GM21576 (cell line): Measurements from ENCODE around the gene ZFAND5.
A peak's percentile ranks its signal among the peaks of the same experiment; 100 is the strongest.

Experiments used
- ATAC-seq: cut with Tn5 transposase; IDR thresholded peaks from one replicate; pipeline ENCODE4 v1.9.1; 2021; ENCODE audit warnings: mild to moderate bottlenecking, moderate library complexity; ENCODE audit not compliant: unreplicated experiment

ZFAND5 gene, protein sequence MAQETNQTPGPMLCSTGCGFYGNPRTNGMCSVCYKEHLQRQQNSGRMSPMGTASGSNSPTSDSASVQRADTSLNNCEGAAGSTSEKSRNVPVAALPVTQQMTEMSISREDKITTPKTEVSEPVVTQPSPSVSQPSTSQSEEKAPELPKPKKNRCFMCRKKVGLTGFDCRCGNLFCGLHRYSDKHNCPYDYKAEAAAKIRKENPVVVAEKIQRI

DNA sequence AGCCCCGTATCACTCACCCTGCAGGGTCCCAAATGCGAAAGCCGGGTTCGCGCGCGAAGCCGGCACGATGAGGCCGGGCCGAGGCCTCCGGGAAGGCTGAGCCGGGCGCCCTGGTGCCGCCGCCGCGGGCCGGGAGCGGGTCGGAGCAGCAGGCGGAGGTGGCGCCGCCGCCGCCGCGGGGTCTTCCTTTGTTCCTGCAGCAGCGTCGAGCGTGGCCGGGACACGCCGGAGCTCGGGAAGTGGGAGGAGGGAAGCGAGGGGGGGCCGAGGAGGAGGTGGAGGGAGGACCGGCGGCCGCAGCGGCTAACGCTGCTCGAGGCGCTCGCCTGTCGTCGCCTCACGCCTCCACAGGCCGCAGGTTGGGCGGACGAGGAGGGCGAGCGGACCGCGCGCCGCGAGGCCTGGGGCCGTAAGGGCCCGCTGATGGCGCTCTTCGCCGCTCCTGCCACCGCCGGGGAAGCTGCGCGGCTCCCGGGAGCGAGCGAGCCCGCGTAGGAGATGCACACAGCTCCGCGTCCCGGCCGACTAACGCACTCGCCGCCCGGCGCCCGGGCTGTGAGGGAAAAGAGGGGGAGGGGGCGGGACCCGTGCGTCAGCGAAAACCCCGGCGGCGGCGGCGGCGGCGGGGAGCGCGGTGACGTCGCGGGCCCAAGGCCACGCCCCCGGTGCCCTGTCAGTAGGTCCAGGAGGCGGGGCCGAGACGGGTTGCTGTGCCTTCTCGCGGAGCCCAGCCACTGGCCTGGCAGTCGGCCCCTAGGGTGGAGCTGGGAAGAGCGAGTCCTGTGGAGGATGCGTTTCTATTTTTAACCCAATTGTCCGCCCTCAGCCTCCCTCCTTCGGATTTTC, at the start of gene ZFAND5:
Gene ZFAND5, minus strand, starts transcription at position 530 of the 846 bp plus-strand sequence. CDS start 4,430 bp downstream, outside the sequence.
- ATAC-seq, result peak; percentile 80

DNA sequence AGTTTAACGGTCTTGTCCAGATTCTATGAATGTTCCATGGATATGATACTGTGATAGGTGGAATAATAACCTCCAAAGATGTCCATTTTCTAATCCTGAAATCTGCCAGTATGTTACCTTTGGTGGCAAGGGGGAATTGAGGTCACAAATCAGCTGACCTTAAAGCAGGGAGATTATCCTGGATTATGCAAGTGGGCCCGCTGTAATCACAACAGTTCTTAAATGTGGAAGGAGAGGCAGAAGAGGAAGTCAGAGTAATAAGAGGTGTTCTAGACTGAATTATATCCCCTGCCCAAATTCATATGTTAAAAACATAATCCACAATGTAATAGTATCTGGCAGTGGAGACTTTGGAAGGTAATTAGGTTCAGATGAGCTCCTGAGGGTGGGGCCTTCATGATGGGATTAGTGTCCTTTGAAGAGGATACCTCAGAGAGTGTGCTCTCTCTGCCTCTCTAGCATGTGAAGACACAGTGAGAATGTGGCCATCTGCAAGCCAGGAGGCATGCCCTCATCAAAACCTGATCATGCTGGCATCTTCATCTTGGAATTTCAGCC, 47.6 kb upstream of the ZFAND5 start:
- ATAC-seq, result no peak

DNA sequence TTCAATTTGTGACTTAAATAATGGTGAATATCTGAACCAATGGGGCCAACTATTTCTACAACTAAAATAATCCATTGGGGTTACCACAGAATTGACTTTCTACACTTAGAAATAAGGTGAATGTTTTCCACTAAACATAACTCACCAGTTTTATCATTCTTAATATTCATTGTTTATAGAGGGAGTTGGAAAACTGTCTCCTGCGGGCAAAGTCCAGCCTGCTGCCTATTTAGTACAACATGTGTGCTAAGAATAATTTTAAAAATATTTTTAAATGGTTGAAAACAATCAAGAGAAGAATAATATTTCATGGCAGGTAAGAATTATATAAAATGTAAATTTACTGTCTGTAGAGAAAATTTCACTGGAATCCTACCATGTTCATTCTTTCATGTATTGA, 45.2 kb upstream of the ZFAND5 start:
- ATAC-seq, result no peak

DNA sequence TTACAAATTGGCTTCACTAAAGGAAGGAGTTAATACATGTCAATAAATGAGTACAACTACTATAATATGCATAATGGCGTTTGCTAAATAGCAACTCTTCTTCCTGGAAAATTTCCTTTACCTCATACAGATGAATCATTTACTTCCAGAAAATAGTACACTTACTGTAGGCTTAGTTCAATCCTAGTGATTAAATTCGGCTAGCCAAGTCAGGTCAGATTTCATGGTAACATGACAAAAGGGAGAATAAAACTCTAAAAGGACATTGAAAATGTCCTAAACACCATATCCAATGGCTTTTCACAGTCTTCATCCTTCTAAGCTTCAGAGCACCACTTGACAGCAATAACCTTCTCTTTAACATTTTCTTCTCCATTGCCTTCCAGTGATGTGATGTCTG, 42.1 kb upstream of the ZFAND5 start:
- ATAC-seq, result no peak

DNA sequence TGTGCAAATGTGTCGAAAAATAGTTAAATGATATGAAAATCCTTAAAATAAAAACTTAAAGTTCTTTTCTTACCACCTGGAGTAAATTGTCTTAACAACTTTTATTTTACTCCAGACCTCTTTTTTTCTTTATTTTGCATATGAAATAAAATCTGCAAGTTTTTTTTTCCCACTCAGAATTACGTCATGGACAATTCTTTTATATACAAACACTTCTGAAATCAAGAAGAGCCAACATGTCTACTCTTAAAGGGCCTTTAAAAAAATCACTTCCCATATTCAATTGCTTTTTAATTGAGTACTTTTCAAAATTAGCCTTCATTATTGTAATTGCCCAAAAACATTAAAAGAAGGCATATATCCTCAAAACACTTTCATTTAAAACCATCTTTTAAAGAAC, 37.7 kb upstream of the ZFAND5 start:
- ATAC-seq, result no peak

DNA sequence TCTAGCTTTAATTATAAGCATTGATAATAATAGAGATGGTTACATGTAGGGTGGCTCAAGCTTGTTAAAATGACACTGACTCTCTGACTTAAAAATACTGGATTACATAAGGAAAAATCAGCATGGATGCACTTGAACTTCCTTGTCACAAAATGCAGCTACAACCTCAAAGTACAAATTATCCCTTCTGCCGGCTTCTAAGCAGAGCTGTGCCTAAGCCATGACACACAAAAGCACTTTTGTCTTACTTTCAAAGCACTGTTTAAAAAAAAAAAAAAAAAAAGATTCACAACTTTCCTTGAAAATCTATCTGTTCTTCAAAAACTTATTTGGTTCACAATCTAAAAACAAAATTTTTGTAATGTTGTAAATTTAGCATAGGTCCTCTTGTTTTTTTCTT, 36.4 kb upstream of the ZFAND5 start:
- ATAC-seq, result no peak

DNA sequence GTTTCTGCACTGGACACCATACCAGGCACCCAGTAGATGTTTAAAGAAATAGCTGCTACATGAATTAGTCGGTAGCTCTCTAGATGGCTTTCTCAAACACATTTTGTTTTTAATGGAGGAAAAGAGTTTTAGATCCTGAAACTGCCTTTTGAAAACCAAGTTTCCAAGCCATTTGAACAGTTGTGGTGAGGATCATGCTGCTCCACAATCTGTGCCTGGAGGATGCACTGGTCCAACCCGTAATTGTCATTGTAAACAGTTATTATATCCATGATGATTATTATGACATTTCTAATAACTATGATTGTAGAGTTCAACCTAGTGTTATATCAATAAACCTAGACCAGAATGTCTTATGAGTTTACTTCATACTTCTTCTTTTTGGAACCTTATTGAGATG, 35.9 kb upstream of the ZFAND5 start:
- no peak for ATAC-seq

DNA sequence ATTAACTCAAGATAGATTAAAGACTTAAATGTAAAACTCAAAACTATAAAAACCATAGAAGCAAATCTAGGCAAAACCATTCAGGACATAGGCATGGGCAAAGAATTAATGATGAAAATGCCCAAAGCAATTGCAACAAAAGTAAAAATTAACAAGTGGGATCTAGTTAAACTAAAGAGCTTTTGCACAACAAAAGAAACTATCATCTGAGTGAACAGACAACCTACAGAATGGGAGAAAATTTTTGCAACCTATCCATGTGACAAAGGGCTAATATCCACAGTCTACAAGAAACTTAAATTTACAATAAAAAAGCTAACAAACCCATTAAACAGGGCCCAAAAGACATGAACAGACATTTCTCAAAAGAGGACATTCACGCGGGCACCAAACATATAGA, 34.4 kb upstream of the ZFAND5 start:
- ATAC-seq, result no peak

DNA sequence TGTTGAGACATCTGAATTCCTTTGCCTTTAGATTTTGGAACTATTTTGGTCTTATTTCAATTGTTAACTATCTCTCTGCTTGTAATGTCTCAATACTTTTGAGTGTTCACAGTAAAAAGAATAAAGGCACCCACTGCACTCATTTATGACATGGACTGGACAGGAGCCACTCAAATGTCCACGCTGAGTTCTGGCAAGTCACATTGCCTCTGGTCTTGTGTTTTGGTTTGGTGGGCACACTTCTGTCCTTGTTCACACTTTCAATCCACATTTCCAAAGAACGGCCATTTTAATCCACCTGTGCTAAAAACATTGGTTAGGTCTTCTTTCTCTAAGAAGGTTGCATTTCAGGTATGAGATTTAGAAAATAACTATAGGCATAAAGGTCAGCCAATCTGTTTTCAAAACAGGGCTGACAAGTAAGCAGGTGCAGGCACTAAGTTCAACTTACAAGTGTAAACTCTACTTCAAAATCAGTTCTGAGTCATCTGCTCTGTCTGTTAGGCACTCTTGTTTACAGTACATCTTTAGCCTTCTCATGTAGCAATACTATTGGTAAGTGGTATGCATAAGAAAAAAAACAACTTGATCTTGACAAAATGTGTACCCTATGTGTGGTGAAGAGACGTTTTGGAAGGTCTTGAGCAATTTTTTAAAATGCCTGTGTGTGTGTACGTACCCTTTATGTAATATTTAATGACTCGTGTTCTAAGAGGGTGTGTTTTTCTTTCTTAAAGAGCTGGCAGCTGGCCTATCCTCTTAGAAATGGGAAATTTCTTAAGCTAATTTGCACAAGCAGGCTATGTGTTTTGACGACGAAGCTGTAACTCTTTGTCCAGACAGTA, 31.5 kb upstream of the ZFAND5 start:
- no peak for ATAC-seq

DNA sequence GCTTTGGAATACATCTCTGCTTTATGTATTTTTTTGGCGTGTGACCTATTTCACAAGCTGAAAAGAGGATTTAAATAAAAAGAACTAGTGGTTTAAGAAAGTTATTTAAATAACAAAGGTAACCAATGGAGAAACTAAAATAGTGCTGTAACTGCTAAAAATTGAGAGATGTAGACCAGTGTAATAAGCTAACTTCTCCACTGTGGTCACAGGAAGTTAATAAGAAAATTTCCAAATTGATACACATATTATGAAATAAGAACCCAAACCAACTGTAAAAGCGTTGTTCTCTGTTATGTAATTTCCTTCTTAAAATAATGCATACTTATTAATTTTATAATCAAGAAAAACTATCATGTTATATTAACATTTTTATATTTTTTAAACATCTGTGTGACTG, 29.1 kb upstream of the ZFAND5 start:
- ATAC-seq, result no peak

DNA sequence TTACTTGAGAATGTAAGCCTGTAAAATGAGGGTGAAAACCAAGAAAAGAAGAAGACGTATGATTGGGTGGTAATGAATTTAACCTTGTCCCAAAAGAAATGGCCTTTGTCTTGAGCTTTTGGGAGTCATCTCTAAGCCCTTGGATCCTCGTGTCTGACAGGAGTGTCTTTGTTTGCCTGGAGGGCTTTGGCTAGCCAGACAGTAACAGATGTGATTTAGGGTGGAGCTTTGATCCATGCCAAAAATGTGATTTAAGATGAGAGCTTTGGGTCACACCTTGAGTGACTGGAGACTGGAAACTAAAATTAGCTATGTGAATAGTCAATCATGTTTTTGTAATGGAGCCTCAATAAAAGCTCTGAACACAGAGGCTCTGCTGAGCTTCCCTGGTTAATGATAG, 25.9 kb upstream of the ZFAND5 start:
- ATAC-seq, result no peak

DNA sequence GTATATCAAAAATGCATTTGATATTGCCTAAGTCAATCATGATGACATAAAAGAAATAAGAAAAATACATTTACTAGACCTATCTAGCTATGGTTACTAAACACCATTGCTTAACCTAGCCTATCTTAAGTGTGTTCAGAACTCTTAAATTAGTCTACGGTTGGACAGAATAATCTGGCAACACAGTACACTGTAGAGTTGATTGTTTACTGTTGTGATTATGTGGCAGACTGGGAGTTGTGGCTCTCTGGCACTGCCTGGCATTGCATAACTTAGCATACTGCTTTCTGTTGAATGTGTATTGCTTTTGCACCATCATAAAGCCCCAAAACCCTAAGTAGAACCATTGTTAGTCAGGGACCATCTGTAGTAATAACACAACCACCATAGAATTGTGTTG, 21.2 kb upstream of the ZFAND5 start:
- no peak for ATAC-seq

DNA sequence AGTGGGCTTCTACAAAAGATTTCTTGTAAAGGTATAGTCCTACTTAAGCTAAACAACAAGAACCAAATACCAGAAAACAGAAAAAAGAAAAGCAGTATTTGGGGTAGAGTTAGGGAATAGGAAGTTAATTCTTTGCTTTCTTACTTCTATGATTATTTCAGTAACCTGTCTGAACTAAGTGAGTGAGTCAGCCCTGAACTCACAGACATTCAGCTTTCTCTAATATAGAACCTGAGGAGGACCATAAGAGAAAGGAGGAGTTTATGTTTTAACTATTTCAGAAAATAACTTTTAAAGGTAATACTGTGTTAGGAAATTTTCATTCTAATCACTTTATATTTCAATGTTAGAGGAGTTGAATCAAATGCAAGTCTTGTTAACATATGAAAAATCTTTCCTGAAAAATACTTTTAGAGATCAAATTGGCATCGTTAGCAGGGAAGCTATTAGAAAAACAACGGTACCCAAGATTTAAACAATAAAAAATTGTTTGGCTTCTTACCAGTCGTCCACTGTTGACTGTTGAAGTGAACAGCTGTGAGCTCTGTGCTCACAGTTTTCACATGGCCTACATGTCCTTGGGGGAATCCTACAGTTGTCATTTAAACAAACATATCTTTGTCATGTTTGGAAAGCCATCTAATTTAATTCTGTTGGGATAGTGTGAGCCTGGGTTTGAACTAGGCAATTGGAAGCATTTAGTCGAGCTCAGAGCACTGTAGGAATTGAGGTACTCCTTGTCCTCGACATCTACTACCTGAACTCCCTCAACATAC, 19.9 kb upstream of the ZFAND5 start:
- ATAC-seq, result no peak

DNA sequence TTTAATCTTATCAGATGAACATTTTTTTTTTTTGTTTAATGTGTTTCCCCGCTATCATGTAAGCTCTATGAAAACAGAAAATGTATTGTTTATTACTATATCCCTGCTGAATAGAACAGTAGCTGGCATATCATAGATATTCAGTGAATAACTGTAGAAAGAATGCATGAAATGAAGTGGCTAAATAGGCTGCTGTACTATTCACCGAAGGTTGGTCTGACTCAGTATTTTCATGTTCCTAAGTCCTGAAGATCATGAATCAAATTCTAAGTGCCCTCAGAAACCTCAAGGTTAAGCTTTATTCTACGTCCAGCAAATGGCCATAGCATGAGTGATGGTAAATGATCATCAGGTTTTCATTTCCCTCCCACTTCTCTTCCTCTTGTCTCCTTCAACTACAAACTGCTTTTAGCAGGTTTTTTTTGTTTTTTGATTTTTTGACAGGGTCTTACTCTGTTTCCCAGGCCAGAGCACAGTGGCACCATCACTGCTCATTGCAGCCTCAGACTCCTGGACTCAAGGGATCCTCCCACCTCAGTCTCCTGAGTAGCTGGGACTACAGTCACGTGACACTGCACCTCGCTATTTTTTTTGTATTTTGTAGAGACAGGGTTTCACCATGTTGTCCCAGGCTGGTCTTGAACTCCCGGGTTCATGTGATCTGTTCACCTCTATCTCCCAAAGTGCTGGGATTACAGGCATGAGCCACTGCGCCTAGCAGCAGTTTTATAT, 19.1 kb upstream of the ZFAND5 start:
- ATAC-seq, result no peak

DNA sequence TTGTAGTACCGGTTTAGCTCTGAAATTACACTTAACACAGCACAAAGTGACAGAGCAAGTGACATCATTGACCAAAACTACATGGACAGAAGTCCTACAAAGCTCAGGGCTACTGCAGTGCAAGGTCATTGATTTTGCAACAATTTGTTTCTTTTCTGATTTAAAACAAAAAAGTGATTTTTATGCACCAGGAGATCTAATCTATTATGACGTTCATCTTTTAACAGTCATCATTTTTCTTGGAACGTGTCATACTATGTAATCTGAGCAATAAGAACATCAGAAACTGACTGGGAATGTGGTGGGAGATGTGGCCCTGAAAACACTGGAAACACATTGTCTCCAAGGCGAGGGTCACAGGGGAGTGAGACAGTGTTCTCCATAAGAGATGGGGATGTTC, 17.4 kb upstream of the ZFAND5 start:
- ATAC-seq, result no peak

DNA sequence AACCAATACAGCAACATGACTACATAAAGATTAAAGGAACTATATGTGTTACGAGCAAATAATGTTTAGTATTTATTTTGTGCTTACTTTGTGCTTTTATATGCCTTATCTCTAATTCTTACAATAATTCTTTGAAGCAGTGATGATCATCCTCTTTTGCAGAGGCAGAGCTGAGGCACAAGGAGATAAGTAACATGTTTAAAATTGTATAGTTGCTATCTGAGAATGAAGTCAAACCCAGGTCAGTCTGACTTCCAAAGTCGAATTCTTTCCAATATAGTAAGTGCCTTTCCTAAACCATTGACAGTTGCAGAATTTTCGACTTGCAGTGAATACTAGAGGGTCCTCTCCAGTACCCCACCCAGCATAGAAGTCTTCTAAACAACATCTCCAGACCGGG, 12.0 kb upstream of the ZFAND5 start:
- ATAC-seq, result no peak

DNA sequence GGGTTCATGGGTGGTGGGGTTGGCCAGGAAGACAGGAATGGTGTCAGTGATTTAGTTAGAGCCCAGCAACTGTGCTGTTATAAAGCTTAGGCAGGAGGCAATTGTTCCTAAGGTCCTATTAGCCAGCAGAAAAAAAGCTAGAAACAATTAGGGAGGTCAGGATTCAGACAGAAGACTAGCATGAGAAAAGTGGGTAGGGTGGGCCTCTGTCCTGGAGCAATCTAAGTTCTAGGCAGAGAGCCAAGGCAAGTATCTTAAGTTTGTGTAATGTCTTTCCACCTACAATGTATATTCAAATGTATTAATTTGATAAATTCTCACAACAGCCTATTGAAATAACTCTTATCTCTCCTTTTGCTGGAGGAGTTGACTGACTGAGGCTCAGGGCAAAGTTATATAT, 6.1 kb upstream of the ZFAND5 start:
- no peak for ATAC-seq

DNA sequence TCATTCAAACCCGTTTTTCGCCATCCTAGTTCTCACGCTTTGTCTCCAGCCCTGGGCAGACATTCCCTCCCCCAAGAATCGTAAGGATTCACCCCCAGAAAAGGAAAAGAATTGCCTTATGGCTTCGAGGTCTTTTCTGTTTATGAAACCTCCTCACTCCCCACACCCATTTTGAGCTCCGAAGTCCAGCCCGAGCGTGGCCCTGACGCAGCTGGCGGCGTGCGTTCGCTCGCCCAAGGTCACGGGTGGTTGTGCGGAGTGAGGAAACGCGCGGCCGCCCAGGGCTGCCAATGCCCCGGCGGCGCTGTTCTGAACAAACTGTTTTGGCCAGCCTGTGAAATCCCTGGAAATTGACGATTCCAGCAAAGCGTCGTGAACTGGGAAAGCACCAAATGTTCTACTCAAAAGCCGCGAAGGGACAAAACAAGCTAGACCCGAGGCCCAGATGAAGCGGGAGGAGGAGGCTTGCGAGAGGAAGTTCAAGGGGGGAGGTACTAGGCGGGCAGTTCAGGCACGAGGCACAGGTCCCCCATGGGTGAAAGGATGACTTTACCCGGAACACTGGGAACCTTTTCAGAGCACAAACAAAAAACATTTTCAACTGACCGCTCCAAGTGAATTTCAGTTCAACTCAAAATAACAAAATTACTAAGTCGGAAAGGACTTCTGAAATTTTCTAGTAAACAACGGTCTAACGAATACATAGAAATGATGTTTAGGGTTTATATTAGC, 683 bp upstream of the ZFAND5 start:
- ATAC-seq, result peak; percentile 27
